Right lobe of liver (tissue), 4 donors: ENCODE results near the gene FAM168A.

ENCODE experiments used
- POLR2A ChIP-seq: fragments of 450-650 bp; IDR thresholded peaks from one replicate; pipeline ENCODE4 v1.6.1; 2017; ENCODE audit warnings: antibody characterized with exemption, mild to moderate bottlenecking
- TF ChIP-seq, protein P1 (sequence below), 4 donors: fragments of 200-600 bp in 3 of 4; fragments of 450-650 bp in 1 of 4; IDR thresholded peaks; one replicate each; pipeline versions ENCODE4 v1.5.1 to v1.8.0; 2016 to 2022; ENCODE audit warnings: antibody characterized with exemption in 4 of 4, mild to moderate bottlenecking in 2 of 4
- donor health status: DM: no; HTN: no; CAD: no.
- donor health status: DM: no; HTN: no; CAD: no.
- donor health status: DM: no; HTN: yes; CAD: no.

DNA sequence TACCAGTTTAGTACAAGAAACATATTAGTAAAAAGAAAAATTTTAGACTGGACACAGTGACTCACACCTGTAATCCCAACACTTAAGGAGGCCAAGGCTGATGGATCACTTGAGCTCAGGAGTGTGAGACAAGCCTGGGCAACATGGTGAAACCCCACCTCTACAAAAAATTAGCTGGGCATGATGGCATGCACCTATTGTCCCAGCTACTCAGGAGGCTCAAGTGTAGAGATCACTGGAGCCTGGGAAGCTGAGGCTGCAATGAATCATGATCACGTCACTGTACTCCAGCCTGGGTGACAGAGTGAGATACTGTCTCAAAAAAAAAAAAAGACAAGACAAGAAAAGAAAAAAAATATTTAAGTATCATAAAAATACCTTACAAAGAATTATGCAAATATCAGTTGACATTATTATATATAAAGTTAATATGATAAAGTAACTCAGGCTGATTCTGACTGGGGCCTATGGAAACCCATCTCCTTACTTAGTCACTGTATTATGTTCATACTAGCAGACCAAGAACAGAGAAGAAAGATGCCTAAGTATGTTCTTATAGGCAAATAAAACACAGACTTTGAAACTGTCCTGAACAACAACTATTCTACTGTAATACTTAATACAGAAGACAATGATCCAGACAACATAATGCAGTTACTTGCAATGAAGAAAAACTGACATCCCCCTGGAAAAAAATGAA lies 27.3 kb downstream of the FAM168A start:
- TF ChIP-seq, protein P1, sequence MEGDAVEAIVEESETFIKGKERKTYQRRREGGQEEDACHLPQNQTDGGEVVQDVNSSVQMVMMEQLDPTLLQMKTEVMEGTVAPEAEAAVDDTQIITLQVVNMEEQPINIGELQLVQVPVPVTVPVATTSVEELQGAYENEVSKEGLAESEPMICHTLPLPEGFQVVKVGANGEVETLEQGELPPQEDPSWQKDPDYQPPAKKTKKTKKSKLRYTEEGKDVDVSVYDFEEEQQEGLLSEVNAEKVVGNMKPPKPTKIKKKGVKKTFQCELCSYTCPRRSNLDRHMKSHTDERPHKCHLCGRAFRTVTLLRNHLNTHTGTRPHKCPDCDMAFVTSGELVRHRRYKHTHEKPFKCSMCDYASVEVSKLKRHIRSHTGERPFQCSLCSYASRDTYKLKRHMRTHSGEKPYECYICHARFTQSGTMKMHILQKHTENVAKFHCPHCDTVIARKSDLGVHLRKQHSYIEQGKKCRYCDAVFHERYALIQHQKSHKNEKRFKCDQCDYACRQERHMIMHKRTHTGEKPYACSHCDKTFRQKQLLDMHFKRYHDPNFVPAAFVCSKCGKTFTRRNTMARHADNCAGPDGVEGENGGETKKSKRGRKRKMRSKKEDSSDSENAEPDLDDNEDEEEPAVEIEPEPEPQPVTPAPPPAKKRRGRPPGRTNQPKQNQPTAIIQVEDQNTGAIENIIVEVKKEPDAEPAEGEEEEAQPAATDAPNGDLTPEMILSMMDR (IDR thresholded peaks at IDR 0.05), result no peak
- no peak for TF ChIP-seq POLR2A
